Retinal pigment epithelial cell (primary cell): ENCODE data around the gene DNAJC1.
"Not testable (repeated sequence)": the region's sequence is repeated elsewhere in the genome, so short reads cannot be mapped to it uniquely, and the experiment has no call there.

Experiments used
- DNase-seq: peaks from one replicate; pipeline ENCODE4 v3.0.0-alpha.2; 2010; ENCODE audit warnings: low read depth
- H3K4me3 ChIP-seq: 2 replicates; pipeline ENCODE4 v1.5.1; 2011; ENCODE audit warnings: mild to moderate bottlenecking, low read length, control low read depth, moderate library complexity
- TF ChIP-seq, protein P1 (sequence below): conservative IDR thresholded peaks from 2 replicates; pipeline ENCODE4 v1.5.1; 2011; ENCODE audit warnings: low read depth, low read length, control low read depth, inconsistent platforms

DNAJC1 gene

DNA sequence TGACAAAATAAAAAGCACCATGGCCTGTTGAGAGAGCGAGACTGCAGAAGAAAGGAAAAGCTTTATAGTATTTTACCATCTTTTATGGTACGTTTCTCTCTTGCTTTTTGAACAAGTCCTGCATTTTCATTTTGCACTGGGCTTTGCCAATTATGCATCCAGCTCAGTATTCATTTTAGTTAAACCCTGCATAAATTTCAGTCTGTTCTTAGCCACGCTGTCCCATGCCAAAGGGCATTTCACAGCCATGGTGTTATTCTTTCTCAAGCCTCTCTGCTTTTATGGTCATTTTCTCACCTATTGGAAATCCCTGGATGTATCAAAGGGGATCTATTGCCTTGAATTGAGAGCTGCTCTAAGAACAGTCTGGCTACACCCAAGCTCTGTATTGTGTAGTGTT, 30.8 kb upstream of the DNAJC1 start:
- no peak overlapping the region for H3K4me3 ChIP-seq
- TF ChIP-seq, protein P1, sequence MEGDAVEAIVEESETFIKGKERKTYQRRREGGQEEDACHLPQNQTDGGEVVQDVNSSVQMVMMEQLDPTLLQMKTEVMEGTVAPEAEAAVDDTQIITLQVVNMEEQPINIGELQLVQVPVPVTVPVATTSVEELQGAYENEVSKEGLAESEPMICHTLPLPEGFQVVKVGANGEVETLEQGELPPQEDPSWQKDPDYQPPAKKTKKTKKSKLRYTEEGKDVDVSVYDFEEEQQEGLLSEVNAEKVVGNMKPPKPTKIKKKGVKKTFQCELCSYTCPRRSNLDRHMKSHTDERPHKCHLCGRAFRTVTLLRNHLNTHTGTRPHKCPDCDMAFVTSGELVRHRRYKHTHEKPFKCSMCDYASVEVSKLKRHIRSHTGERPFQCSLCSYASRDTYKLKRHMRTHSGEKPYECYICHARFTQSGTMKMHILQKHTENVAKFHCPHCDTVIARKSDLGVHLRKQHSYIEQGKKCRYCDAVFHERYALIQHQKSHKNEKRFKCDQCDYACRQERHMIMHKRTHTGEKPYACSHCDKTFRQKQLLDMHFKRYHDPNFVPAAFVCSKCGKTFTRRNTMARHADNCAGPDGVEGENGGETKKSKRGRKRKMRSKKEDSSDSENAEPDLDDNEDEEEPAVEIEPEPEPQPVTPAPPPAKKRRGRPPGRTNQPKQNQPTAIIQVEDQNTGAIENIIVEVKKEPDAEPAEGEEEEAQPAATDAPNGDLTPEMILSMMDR, result no peak
- DNase-seq, result no peak

DNA sequence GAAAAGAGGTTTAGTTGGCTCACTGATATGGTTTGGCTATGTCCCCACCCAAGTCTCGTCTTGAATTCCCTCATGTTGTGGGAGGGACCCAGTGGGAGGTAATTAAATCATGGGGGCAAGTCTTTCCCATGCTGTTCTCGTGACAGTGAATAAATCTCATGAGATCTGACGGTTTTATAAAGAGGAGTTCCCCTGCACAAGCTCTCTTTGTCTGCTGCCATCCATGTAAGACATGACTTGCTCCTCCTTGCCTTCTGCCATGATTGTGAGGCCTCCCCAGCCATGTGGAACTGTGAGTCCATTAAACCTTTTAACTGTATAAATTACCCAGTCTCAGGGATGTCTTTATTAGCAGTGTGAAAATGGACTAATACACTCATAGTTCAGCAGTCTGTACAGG, 28.7 kb upstream of the DNAJC1 start:
- DNase-seq, H3K4me3 ChIP-seq: not testable (repeated sequence)

DNA sequence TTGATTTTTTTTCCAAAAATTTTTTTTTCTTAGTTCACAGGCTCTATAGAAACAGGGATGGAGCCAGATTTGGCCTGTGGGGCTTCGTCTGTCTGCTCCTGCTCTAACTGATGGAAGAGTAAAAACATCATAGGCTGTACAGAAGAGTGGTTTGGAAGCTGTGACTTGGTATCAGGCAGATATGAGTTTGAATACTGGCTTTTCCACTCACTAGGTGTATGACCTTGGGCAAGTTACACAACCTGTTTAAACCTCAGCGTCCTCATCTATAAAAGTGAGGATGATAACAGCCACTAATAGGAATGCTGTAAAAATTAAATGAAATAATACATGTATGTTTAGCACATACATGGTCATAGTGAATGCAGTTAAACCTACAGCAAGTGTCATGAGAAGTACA, 26.9 kb upstream of the DNAJC1 start:
- TF ChIP-seq, protein P1, result no peak
- H3K4me3 ChIP-seq, result no peak overlapping the region
- DNase-seq, result no peak

DNA sequence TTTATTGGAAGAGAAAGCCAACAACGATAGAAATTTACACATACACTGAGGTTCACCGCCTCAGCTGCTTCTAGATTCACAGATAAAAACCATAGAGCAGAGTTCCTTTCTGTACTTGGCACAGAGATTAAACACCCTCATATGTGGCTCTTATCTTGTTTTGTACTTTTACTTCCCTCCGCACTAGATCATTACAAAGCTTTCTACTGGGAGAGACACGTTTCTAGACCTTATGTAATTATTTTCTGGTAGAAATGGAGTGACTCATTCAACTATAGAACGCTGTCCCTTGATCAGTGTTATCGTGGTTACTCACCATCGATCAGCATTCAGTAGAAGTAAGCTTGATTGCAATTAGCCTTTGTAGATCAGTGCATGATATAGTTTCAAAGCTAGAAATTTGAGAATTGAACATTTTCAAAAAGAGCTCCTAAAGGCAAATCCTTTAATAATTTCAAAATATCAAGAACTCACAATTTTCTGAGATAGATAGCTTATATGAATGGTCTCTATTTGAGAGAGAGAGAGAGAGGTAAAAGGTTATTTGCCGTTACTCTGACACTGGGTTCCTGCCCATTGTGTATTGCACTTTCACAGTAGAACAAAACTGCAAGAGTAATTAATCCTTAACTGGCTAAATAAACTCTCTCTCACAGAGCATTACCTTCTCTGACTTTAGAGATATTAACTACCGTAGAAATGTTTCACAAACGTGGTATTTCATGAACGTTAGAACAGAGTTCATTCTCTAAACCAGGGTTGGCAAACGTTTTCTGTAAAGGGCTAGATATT, 26.1 kb upstream of the DNAJC1 start:
- no peak overlapping the region for H3K4me3 ChIP-seq
- TF ChIP-seq, protein P1, result no peak
- DNase-seq, result no peak

DNA sequence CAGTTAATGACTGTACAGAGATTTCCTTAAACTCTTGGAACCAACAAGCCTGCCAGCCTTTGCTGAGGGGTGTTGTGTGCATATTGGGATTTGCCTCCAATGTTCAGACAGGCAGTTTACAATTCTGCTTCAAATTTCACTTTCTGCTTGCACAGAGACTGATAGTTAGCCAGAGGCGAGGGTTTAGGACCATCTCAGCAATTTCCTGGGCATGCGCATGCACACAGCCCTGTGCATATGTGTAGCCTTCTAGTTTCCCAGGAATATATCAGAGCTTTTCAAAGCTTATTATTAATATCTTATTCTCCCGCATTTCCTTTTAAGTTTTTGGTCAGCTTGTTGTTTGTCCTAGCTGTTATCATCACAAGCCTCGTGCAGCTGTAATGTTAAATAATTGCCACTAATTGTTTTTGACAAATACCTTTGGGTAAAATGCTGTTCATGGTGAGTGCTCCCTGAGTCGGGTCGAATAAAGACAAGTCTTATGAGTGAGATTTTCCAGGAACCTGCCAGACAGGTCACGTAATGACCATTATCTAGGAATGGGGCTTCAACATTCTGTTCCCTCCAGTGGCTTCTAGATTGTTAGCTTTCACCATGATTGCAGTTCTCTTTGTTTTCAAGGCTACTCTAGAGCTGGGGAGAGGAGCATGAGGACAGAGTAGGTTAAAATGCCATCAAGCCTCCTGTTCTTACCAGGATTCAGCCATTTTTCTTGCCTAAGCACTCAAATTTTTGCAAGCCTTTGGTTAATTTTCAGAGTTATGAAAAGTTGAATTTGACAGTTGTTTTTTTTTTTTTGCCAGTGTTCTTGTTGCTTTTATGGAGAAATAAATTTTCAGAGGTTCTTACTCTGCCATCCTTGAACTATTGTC, 24.1 kb upstream of the DNAJC1 start:
- TF ChIP-seq, protein P1, result no peak
- no peak for DNase-seq
- H3K4me3 ChIP-seq, result no peak overlapping the region

DNA sequence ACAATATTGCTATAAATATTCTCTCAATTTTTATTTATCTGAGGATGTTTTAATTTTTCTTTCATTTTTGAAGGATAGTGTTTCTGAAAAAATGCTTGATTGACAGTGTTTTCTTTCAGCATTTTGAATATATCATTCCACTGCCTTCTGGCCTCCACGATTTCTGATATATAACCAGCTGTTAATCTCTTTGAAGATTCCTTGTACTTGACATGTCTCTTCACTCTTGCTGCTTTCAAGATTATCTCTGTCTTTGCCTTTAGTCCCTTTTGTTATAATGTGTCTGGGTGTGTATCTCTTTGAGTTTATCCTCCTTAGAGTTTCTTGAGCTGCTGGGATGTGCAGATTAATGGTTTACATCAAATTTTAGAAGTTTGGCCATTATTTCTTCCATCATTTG, 22.8 kb upstream of the DNAJC1 start:
- no peak overlapping the region for H3K4me3 ChIP-seq
- no peak for DNase-seq
- TF ChIP-seq, protein P1, result no peak

DNA sequence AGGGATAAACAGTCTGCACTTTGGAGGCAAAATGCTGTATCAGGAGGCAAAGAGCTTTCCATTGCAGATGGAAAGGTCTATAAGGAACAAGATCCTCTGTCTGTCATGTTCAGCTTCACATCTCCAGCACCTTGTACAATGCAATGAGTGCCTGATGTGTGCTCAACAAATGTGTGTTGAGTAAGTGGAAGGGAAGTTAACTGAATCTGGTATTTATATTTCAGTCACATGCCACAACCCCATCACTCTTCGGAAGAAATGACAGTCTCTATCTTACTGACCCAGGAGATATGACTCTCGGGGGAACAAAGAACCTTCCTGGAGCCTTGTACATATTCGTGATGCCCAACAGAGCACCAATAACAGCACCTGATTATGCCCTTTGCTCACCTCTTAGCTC, 20.0 kb upstream of the DNAJC1 start:
- TF ChIP-seq, protein P1, result no peak
- H3K4me3 ChIP-seq, result no peak overlapping the region
- DNase-seq, result no peak
